Measurements from ENCODE around the gene SAPCD2.

SAPCD2 gene

GRCh38 chr9:137107312-137107921 lies 37.1 kb upstream of the SAPCD2 start:
- no peak for DNase-seq (ENCODE audit: low read depth)

- no peak for DNase-seq (ENCODE audit: low read depth)
Measured at GRCh38 chr9:137106662-137107250, 36.4 kb upstream of the SAPCD2 start.

- no peak for DNase-seq (ENCODE audit: low read depth)
Measured at GRCh38 chr9:137105814-137106661, 35.7 kb upstream of the SAPCD2 start.

GRCh38 chr9:137103206-137103999 lies 33.0 kb upstream of the SAPCD2 start:
- no peak for DNase-seq (ENCODE audit: low read depth)

- DNase-seq (ENCODE audit: low read depth) = no peak
Measured at GRCh38 chr9:137099231-137099630, 28.9 kb upstream of the SAPCD2 start.

GRCh38 chr9:137097761-137098462 lies 27.6 kb upstream of the SAPCD2 start:
- DNase-seq (ENCODE audit: low read depth) = no peak

GRCh38 chr9:137096785-137097546 lies 26.6 kb upstream of the SAPCD2 start:
- no peak for DNase-seq (ENCODE audit: low read depth)

- peak; percentile 80 for DNase-seq (ENCODE audit: low read depth)
Measured at GRCh38 chr9:137095664-137096517, 25.5 kb upstream of the SAPCD2 start.

- DNase-seq (ENCODE audit: low read depth) = no peak
Measured at GRCh38 chr9:137089232-137089947, 19.0 kb upstream of the SAPCD2 start.

- DNase-seq (ENCODE audit: low read depth) = no peak
Measured at GRCh38 chr9:137088121-137088520, 17.8 kb upstream of the SAPCD2 start.

- no peak for DNase-seq (ENCODE audit: low read depth)
Measured at GRCh38 chr9:137087409-137087925, 17.1 kb upstream of the SAPCD2 start.

GRCh38 chr9:137086531-137087408 lies 16.4 kb upstream of the SAPCD2 start, which contains the start of gene MAN1B1:
MAN1B1 (plus strand) TSS chr9:137086985; CDS start chr9:137087000, 15 bp downstream.
- DNase-seq (ENCODE audit: low read depth) = peak; percentile 99

GRCh38 chr9:137085920-137086530 lies 15.7 kb upstream of the SAPCD2 start:
- DNase-seq (ENCODE audit: low read depth) = no peak

- DNase-seq (ENCODE audit: low read depth) = no peak
Measured at GRCh38 chr9:137084526-137084925, 14.2 kb upstream of the SAPCD2 start.

- no peak for DNase-seq (ENCODE audit: low read depth)
Measured at GRCh38 chr9:137083394-137084004, 13.1 kb upstream of the SAPCD2 start.

GRCh38 chr9:137082925-137083290 lies 12.6 kb upstream of the SAPCD2 start:
- DNase-seq (ENCODE audit: low read depth) = no peak
